HG02763 (cell line): ENCODE measurements around the gene GDAP1L1.
"Not testable (repeated sequence)": the region's sequence is repeated elsewhere in the genome, so short reads cannot be mapped to it uniquely, and the experiment has no call there.

Source experiments
- ATAC-seq: cut with Tn5 transposase; IDR thresholded peaks from one replicate; pipeline ENCODE4 v1.9.1; 2021; ENCODE audit warnings: mild to moderate bottlenecking, moderate library complexity; ENCODE audit not compliant: unreplicated experiment

Gene GDAP1L1

DNA sequence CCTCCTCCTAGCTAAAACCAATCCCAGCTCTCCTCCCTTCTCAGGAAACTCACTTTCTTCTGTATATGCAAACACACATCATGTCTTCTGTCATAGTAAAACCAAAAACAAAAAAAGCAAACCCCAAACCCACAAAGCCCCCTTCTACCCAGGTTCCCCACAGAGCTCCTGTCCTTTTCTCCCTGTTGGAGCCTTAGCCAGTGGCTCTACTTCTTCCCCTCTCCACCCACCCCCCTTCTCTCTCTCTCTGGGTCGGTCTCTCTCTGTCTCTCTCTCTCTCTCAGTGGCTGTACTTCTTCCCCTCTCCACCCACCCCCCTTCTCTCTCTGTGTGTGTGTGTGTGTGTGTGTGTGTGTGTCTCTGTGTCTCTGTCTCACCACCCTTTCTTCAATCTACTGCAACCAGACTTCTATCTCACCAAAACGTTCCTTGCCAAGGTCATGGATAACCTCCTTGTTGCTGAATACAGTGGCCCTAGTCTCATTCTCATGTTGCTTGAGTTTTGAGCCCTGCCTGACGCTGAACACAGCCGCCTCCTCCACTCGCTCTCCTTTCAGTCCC is 27.9 kb upstream of the GDAP1L1 start:
- no peak for ATAC-seq

DNA sequence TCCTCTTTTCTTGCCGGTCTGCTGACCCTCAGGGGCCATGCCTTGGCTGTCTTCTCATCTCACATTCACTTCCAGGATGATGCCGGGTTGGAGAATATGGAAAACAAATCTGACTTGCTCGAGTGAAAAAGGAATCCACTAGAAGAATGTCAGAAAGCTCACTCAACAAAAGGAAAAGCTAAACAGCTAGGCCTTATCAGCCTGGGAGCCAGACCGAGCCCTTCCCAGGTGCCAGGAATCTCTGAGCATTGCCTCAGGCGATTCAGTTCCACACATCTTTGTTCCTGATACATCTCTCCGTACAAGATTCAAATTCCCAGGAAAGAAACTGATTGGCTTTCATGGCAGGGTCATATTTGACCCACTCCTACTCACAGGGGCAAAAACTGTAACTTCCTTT is 27.3 kb upstream of the GDAP1L1 start:
- no peak for ATAC-seq

DNA sequence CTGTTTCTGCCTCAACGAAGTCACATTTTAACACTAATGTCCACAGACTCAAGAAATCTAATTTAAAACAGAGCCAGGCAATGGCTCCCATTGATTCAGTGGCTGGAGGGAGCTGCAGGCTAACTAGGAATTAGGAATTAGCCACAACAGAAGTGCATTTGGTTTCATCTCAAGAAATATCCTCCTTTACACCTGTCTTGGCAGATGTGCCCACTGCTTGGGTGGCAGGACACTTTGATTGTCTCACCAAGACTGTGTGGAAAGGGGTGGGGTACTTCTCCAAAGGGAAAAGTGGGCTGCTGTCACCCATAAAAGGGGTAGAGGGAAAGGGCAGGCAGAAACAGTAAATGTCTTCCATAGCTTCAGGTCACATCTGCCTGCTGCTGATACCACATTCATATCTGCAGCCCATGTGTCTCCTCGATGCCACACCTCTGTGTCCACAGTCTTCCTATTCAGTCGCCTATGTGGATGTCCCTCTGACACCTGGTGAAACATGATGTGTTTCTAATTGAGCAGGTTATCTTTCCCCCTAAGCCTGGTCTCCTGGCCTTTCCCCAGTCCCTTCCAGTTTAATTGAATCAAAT is 25.6 kb upstream of the GDAP1L1 start:
- no peak for ATAC-seq

DNA sequence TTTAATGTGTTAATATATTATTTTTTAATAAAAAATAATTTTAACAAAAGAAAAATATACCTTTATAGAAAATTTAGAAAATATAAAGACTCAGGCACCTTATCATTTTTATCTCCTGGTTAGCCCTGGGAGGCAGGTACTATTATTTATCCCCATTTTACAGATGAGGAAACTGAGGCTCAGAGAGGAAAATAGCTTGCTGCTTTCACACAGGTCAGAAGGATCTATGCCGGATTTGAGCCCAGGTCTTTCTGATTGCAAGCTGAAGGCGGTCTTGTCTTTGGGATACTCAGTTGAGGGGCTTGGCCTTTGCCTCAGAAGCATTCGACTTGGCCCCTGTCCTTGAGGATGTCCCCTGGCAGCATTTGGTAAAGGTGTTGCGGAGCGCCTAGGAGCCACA is 25.1 kb upstream of the GDAP1L1 start:
- ATAC-seq = no peak

DNA sequence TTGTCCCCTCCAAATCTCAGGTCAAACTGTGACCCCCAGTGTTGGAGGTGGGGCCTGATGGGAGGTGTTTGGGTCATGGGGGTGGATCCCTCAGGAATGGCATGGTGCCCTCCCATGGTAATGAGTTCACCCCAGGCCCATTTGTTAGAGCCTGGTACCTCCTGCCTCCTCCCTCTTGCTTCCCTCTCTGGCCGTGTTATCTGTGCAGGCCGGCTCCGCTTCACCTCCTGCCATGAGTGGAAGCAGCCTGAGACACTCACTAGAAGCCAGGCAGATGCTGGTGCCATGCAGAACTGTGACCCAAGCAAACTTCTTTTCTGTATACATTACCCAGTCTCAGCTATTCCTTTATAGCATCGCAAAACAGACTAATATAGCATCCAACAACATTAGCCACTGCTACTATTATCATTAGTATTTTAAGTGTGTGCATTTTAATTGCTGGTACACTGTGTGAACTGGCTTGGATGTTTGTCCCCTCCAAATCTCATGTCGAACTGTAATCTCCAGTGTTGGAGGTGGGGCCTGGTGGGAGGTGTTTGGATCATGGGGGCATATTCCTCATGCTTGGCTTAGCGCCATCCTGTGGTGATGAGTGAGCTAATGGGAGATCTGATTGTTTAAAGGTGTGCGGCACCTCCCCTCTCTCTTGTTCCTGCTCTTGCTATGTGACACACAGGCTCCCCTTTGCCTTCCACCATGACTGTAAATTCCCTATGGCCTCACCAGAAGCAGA is 24.3 kb upstream of the GDAP1L1 start:
- no peak for ATAC-seq

DNA sequence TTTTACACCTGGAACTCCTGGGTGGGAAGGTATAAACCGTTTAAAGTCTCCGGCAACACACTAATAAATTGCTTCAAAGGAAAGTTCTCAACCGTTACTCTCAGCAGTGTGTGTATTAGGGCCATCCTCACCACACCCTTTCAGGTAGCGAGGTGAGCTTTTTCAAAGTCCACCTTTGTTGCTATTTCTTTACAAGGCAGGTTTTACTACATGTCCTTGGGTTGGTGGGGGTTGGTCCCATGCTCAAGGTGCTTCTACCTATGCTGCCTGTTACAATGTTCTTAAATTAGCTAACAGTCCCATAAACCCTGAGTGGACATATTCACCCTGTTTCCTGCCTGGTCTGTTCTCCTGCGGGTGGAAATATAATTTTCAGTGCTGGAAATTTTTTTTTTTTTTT is 23.4 kb upstream of the GDAP1L1 start:
- no peak for ATAC-seq

DNA sequence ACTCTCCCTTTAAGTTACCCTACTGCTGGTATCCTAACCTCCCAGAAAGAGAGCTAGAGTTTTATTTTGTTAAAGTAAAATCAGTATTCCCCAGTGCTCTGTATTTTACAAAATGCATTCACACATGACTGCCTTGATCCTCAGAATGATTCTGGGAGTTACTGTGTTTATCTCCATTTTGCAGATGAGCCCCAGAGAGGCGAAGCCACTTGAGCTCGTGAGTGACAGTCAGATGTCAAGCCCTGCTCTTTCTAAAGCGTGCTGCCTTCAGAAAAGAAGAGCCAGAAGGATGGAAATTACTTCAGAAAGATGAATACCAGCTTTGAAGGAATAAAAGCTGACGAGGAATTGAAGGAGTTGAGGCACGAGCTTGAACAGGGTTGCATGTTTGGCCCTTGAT is 22.5 kb upstream of the GDAP1L1 start:
- ATAC-seq = no peak

DNA sequence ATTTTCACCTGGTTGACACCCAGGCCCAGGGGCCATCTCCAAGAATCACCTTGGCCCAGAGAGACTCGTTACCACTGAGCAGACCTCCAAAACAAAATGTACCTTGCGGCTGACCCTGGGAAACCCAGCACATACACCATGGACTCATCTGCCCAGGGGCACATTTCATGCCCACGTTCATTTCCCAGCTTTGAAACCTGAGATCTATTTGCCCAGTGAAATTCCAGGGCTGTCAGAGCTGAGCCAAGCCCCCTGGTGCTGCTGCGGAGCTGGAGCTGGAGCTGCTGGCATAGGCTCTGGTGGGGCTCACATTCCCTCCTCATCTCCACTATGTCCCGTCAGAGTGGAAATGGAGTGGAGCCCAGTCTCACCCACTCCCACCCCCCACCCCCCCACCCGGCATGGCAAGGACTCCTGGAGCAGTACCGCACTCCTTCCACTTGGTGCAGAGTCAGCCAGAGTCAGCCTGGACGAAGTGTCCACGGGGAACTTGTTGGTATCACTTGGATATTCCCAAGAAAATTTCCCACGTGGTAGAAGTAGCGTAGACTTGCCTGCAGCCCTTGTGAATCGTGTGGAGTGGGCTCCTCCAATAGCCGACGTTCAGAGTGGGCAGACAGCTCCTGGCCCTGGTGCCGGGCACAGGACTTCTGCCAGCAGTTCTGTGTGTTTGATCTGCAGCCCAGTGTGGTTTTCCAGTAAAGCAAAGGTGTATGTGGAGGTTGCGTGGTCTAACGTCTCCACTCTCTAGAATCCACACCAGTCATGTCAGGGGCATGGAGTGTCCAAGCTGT is 18.4 kb upstream of the GDAP1L1 start:
- no peak for ATAC-seq

DNA sequence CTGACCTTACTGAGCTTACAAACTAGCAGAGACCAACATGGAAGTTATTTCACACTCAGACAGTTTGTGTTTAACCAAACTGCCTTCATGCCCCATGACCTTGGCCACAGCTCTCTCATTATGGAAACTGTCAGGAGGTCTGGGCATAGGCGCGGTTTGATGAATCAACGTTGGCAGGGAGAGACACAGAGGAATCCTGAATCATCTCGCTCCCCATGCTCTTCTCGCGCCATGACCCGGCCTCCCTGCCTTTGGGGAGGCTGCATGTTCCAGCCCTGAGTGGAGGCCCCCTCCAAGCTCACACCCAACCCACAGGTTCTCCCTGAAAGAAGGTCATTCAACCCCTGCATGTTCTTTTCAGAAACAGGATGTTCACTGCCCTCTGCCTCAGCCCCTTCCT is 15.9 kb upstream of the GDAP1L1 start:
- no peak for ATAC-seq

DNA sequence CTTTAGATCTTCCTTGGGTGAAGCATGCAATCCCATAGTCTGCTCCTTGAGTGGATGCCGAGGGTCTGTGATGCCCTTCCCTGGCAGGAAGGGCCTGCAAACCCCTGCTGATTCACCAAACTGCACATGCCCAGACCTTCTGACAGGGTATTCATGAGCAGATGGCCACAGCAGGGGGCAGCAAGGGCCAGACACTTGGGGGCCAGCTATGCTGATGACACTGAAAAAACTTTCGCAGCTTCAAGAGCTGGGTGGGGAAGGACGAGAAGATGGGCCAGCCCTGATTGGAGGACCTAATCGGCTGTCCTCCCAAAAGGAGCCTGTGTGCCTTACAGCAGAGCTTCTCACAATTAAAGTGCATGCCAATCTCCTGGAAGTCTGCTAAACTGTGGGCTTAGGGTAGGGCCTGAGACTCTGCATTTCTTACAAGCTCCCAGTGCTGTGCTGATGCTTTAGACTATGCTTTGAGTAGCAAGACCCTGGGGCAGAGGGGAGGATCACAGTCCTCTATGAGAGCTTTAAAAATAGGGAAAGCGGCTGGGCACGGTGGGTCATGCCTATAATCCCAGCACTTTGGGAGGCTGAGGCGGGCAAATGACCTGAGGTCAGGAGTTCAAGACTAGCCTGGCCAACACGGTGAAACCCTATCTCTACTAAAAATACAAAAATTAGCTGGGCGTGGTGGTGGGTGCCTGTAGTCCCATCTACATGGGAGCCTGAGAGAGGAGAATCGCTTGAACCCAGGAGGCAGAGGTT is 15.2 kb upstream of the GDAP1L1 start:
- no peak for ATAC-seq

DNA sequence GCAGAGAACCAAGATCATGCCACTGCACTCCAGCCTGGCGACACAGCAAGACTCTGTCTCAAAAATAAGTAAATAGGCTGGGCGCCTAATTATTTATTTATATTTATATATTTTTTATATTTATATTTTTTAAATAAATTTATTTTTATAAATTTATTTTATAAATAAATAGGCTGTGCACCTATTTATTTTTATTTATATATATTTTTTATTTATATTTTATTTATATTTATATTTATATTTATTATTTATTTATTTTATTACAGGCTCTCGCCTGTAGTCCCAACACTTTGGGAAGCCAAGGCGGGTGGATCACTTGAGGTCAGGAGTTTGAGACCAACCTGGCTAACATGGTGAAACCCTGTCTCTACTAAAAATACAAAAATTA is 14.6 kb upstream of the GDAP1L1 start:
- not testable (repeated sequence) for ATAC-seq

DNA sequence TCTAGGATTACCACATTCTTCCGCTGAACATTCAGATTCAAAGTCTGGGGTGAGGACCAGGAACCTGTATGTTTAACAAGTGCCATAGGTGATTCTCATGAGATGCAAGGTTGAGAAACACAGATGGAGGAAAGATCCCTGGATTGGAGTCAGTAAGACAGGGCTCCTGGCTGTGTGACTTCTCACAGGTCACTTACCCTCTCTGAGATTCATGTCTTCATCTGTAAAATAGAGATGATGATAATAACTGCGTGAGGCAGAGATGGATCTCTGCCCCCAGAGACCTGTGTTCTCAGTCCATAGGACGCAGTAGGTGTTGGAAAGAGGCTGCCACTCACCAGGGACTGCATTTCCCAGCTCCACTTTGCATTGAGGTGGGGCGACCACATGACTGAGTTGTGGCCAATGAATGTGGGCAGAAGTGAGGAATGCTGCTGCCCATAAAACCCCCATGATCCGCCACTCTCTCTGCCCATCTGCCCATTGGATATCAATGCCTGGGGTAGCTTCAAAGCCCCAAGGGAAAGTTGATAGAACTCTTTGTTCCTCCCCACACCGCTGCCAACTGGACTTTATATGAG is 13.6 kb upstream of the GDAP1L1 start:
- ATAC-seq = no peak

DNA sequence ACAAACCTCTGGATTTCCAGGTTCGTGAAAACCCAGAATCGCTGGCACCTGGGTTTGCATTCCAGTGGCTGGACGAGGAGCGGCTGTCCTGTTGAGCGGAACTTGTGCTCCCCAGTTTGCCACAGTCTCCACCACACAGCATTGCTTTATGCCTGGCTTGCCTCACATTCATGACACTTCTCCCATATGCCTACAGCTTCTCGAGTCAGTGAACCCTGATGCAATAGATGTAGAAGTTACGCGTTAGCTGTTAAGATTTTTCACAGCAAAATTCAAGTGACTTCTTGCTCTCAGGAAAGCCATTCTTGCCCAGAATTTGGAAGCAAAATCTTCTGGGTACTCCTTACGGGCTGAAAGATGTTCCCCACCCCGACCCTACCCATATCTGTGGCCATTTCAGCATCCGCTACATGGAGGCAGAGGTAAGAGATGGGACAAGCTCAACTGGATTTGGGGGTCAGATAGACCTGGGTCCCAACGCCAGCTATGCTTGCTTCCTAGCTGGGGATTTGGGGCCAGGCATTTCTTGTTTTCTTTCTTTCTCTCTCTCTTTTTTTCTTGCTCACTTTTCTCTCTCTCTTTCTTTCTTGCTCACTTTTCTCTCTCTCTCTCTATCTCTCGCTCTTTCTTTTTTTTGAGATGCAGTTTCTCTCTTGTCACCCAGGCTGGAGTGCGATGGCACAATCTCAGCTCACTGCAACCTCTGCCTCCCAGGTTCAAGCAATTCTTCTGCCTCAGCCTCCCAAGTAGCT is 12.4 kb upstream of the GDAP1L1 start:
- ATAC-seq = no peak

DNA sequence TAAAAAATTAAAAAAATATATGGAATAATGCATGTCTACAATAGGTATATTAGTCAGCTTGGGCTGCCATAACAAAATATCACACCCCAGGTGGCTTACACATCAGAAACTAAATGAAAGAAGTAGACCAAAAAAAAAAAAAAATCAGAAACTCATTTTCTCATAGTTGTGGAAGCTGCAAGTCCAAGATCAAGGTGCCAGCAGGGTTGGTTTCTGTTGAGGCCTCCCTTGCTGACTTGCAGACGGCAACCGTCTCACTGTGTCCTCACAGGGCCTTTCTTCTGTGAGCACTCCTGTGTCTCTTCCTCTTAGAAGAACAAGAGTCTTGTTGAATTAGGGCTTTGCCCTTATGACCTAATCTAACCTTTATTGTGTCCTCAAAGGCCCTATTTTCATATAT is 11.4 kb upstream of the GDAP1L1 start:
- ATAC-seq = no peak

DNA sequence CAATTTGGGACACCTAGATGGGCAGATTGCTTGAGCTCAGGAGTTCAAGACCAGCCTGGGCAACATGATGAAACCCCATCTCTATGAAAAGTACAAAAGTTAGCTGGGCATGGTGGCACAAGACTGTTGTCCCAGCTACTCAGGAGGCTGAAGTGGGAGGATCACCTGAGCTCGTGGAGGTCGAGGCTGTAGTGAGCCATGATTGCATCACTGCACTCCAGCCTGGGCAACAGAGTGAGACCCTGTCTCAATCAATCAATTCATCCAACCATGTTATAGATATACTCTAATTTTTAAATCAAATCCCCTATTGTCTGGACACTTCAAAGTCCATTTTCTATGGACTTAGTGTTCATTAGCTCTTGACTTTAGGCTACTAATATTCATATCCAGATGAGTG is 10.3 kb upstream of the GDAP1L1 start:
- not testable (repeated sequence) for ATAC-seq

DNA sequence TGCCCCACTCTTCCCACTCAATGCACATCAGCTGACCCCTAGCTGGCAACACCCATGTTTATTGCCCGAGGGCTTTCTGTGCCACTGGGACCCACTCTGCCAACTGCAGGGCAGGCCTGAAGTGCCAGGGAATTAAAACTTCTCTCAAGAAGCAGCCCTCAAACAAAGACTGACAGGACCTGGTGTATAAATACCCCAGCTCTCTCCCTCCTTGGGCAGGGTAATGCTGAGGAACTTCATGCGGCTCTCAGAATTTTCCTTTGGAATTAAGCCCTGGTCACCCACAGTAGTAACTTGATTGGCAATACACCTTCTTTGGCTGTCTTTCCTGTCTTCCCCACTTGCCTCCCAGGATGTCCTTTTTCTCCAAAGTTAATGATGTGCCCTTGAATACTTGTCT is 5.3 kb upstream of the GDAP1L1 start:
- no peak for ATAC-seq

DNA sequence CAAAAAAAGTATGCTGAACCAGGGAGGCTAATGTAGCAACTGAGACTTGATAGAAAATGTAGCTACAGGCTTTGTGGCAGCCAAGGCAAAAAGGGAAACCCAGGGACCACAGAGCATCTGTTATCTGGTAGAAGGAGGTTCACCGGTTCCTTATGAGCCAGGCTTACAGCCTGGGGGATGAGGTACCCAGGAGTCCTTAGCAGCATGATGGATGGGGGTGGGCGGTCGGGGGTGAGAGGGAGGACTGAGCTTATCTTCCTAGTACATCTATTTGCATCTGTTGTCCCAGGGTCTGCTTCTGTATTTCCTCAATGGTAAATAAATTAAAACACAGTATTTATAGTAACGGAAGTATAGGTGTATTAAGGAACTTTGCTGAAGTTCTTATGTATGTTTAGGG is 1.1 kb upstream of the GDAP1L1 start:
- ATAC-seq = no peak

DNA sequence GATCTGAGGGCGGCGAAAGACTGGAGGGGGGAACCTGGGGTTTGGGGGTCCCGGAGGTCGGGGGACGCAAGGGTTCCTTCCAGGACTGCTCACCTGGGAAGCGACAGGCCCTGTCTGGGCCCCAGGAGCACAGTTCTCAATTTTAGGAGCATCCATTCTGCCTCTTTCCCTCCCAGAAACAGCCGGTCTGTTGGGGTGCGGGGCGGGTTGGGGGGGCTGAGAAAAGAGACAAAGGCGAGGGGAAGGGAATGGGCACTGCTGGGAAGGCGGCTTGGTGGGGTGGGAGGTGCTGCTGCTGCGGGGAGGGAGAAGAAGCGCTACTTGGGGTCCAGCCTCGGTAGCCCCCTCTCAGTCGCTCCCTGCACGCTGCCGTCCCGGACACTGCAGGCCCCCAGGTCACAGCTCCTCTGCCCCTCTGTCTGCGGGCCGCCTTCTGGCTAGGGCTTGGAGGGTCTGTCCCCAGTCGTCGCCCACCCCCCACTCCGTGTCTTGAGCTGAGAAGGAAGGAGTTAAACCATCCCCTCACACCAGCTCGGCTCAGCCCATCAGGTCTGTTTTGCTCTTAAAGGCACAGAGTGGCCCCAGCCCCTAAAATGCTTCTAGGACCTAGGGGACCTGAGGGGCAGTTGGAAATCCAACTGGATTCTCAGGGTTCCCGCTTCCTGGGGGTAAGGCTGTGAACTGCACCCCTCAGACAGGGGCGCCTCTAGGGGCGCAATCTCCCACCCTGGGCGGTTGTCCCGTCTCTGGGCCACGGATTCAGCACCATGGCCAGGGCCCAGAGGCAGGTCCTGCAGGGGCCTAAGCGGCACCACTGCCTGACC is 690 bp downstream of the GDAP1L1 start:
- ATAC-seq = no peak

DNA sequence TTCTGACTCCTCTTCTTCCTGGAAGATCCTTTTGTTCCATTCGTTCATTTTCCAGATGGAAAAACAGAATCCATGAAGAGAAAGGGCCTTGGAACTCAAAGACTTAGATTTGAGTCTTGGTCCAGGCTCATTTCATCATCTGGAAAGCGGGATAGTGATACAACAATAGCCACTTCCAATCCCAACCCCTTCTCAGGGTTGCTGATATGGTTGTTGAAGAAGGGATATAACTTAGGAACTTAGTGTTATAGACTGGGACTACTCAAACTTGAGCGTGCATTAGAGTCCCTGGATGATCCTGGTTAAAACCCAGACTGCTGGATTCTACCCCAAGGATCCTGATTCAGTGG is 1.3 kb downstream of the GDAP1L1 start:
- ATAC-seq = no peak
